GM18511 (cell line): Measurements from ENCODE around the gene FMN1.
"Not testable (repeated sequence)": the region's sequence is repeated elsewhere in the genome, so short reads cannot be mapped to it uniquely, and the experiment has no call there.

ENCODE experiments used
- ATAC-seq: cut with Tn5 transposase; IDR thresholded peaks from one replicate; pipeline ENCODE4 v1.9.1; 2021; ENCODE audit warnings: mild to moderate bottlenecking, moderate library complexity; ENCODE audit not compliant: unreplicated experiment

FMN1 gene

DNA sequence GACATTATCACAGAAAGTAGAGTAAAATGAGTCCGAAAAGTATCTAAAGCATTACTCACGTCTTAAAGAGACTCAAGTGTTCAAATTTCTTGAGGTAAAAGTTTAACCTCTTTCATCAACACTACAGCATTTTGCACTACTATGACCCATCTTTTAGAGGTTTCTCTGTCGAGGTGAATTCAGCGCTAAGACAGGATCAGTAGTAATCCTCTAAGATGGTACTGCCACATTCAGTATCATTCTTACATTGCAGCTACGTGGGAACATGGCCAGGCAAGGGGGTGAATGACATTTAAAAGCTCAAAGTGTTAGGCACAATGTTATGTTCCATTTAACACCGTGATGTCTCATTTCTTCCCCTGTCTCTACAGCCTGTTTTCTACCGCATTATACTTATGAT lies 210.8 kb downstream of the FMN1 start:
- ATAC-seq: no peak

DNA sequence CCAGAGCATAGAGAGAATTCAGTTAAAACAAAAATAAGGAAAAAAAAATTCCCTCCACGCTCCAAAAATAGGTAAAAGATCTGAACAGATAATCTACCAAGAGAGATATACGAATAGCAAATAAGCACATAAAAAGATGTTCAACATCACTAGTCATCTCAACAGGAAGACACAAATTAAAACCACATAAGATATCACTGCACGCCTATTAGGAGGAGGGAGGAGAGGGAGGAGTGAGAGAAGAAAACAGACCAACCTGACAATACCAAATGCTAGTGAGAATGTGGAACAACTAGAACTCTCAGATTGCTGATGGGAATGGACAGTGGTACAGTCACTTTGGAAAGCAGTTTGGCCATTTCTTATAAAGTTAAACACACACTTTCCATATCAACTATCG lies 212.5 kb downstream of the FMN1 start:
- no peak for ATAC-seq

DNA sequence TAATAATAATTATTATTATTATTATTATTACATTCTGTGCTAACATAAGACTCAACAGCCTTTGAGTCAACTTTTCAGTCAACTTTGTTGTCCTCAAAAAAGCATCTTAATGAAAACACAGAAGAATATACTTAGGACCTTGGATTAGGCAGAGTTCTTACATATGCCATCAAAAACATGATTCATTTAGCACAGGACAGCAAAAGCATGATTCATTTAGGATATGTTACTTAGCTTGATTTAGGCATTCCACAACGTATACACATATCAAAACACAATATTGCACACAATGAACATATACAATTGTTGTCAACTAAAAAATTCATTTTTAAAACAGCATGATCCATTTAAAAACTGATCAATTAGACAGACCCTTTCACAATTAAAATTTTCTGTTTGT lies 213.0 kb downstream of the FMN1 start:
- no peak for ATAC-seq

DNA sequence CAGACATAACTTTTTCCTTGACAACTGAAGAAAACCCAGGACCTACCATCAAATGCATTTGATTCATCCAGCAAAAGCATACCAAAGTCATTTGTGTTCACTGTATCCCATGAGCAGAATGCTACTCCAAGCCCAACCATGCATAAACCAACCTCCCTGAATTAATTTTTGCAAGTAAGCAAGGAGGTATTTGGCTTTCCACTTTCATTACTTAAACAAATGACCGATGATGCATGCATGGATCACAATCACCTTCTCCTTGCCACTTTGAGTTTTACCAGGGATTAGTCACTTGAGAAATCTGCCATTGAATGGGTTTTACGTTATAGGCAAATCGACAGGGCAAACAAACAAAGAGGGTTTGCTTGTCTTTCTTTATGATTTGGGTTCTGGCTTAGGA lies 214.8 kb downstream of the FMN1 start:
- ATAC-seq: no peak

DNA sequence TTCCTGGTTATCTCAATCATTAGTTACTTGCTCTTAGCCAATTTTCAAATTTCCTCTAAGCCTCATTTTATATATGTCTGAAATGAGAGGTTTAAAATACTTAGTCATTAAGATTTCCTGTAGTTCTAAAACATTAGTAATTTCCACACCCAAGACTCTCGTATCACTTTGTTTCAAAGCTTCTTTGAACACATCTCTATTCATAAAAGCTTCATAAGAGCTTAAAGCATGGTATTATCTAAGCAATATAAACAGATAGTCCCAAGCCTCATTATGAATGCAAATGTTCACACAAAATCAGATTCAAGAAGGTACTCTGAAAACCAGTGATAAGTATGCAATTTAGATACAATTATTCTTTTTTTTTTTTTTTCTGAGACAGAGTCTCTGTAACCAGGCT lies 217.0 kb downstream of the FMN1 start:
- ATAC-seq: no peak

DNA sequence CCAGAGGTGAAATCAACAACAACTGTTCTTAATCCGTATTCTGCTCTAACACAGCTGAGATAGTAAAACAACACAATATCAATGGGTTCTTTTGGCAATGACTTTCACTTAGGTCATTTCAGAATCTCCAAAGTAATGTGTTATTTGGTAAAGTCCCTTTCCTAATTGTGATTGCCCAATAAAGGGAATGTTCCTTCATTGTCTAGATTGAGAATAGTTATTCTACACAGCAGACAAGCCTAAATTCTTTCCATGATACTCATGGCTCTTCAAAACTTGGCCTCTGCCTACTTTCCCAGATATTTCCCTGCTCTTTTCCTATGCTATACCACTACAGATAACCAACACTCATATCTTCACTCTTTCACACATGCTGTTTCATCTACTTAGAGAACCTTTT lies 219.8 kb downstream of the FMN1 start:
- no peak for ATAC-seq

DNA sequence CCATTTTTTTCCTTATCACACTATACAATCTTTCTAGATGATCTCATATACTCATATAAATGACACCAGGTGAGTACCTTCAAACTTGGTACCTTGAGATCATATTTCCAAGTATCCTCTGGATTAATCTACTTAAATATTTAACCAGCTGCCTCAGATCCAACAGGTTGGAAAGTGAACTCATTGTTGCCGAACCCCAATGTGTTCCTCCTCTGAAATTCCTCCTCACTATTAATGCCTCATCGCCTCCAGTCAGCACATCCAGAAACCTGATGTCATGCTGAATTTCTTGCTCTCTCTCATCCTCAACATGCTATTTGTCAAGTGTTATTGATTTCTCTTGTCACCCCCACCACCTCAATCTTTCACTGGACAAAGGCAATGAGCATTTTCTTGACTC lies 221.8 kb downstream of the FMN1 start:
- no peak for ATAC-seq

DNA sequence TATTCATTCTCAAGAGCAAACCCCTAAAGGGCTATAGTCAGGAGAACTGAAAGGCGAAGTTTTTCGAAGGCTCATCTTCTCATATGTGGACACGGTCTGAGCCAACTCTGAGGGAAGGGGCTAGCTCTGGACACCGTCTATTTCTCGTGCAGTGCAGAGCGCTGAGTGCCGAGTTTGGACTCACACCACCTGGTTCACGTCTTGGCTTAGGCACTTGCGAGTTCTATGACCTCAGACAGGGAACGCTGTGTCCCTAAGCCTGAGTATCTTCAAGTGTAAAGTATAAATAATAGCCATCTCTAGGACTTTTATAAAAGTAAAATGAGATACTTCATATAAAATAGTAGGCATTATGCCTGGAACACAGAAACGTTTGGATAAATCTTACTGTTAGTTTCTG lies 223.7 kb downstream of the FMN1 start:
- ATAC-seq: no peak

DNA sequence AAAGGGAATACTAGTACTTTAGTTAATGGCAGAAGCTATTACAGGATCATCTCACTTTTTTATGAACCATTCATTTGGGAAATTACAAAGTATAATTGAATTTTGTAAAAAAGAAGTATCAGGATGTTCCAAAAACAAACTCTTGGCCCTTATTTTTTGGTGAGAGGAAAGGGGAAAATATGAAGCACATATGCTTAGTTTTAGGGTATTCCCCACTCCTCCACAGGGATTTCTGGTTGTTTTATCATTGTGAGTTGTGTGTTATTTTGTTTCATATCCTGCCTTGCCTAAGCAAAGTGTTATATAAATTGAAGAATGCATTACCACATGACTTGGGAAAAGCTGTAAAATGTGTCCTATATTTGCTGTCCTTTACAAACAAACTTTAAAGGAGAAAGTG lies 227.0 kb downstream of the FMN1 start:
- ATAC-seq: no peak

DNA sequence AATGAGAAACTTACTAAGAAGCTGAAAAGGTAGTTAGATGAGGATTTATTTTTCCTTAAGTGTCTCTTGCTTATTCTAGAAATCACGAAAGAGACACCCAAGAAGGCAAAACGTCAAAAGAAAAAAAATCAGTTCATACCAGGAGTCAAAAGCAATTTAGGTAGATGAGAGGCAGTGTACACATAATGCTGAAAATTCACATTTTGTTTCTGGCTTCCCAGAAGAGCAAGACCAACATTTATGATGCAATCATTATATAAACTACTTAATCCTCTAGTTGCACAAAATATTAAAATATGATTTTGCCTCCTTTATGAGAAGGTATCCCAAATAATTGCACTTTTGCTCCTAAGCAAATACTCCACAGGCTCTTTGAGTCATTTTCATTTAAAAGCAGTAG lies 228.0 kb downstream of the FMN1 start:
- no peak for ATAC-seq

DNA sequence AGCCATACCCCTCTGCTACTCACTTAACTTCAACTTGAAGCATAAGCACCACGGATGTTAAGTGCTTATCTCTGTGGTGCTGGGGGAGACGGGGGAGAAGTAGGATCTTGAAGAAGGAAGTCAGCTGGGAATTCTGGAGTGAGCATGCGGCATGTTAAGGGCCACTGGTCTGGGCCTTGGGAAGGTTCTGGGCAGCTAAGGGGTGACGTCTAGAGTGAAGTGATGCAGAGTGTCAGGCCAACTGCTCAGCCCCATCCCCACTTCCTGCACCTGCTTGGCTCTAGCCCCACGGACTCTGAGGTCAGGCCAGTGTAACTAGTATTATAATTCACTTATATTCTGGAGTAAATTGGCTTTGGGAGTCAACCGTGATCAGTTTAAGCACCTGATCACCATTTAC lies 228.6 kb downstream of the FMN1 start:
- ATAC-seq: no peak

DNA sequence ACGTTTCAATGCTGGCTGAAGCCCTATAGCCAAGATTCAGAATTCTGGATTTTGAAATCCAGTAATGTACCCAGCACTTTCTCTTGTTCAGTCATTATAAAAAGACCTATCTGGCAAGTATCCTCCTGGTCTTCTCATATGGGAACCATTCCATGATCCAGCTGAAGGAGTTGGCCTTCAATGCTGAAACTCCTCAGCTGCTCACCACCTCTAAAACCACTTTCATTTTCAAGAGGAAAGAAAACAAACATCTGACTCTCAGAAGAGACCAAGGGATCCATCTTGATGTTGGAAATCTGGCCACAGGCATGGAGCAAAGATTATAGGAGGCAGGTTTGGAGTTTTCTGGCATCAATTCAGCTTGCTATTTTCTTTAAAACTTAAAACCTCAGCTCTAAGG lies 235.4 kb downstream of the FMN1 start:
- ATAC-seq: no peak

DNA sequence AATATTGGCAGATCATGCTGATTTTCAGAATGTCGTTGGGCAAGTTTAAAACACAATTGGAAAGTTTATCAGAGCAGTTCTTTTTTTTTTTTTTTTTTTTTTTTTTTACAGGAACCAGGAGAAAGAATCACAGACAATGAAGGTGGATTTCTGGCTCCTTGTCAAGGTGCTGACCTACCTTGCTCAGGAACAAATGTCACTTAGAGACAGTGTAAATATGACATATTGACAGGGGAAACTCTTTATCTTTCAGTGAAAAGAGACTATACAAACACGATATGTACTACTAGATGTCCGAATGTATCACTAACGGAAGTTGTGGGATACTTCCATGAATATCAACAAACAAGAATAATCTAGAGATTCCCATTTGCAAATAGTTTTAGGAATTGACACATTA lies 237.3 kb downstream of the FMN1 start:
- no peak for ATAC-seq

DNA sequence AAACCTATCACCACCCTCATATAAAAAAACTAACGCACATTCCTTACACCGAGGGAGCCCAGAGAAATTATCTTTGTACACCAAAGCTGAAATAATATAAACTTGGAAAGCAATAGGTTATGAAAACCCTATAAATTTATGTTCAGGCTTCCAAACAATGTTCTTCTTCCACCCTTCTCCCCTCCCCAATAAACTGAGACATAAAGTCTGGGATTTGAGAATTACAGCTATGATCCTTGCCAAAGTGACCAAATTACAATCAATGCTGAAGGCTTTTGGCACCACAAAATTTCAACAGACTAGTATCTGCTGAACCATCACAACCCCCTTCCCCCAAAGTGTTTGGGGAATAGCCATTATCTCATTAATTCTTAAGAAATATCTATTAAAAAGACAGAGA lies 237.8 kb downstream of the FMN1 start:
- no peak for ATAC-seq

DNA sequence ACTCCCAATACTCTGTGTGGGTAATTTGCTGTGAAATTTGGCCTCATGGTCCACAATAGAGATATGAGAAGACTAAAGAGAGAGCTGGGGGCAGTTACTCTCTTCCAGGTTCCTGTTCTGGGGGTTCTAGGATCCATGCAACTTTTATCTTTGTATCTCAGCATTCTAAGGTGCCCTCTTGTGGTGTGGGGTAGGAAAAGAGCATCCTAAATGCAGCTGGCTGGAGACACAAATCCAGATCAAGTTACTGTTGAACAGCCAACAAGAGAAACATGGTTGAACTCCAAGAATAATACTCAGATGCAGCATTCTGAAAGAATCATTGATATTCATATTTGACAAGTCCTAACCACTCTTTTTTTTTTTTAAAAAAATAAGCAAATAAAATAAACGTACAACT lies 238.5 kb downstream of the FMN1 start:
- ATAC-seq: no peak

DNA sequence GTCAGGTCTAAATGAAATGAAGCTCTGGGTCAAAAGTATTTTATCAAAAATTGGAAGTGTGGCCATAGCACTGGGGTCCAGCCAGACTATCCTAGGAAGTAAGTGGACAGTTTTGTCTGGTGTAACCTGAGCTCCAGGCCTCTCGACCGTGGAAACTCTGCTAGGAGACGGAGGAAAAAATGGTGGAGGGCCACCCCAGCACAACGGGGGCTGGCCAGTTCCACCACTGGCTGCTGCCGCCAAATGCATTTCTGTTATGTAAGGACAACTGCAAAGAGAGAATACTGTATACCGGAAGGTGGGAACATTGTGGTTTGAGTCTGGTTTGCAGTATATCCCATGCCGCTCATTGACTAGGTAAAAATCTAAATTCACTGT lies 241.0 kb downstream of the FMN1 start:
- ATAC-seq: no peak

DNA sequence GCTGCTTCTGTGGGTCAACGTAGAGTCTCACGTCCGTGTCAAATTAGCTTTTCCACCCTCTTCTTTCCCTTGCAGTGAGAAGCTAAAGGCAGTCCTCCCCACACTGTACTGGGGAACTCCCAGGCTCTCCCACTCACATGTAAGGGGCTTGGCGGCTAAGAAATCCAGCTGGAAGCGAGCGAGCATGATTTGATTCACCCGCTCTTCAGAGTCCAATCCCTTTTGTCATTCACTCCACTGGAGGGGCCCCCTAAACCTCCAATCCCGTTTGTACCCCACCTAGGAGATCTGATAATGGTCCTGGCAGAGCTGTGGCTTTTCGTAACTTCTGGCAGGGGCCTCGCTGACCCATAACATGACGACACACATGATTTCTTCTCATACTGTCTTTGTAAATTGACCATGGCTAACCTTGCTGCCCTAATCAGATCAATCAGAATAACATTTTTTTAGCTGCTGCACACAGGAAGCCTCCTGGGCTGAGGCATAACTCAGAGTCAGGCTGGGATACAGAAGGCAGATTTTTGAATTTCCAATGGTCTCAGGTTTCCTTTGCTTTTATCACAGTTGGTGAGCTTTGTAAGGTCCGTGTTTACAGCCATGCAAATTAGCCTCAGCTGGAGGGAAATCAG lies 241.5 kb downstream of the FMN1 start:
- ATAC-seq: no peak

DNA sequence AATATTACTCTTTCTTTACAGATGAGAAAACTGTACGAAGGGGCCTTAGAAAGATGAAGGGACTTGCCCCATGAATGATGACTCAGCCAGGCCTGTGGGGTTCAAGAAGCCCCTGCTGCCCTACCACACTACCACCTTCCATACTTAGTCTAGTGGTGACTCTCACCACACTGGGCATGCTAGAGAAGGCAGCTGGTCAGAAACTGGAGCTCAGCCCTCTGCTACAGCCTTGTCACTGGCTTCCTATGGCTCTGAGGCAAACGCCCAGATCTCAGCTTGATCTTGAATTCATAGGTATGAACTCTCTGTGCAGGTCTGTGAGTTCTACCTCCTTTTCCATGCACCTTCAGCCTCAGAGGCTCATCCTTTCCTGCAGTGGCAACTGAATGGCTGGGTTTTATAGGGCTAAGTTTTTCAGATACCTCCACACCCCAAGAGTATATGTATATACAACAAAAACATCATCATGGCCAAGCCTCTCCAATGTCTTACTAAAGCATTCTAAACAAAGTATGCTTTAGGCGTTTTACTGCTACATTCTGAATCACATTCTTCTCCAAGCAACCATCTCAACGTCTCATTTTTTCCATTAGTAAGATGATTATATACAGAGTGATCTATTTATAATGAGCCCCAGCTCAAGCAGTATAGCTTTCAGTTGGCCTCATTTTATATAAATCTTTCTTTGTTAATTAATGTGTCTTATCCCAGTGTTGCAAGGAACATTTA lies 242.6 kb downstream of the FMN1 start:
- no peak for ATAC-seq

DNA sequence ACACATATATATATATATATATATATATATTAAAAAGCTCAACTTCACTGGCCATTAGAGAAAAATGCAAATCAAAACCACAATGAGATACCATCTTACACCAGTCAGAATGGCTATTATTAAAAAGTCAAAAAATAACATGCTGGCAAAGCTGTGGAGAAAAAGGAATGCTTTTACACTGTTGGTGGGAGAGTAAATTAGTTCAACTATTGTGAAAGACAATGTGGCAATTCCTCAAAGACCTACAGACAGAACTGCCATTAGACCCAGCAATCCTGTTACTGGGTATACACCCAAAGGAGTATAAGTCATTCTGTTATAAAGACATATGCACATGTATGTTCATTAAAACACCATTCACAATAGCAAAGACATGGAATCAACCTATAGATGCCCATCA lies 244.5 kb downstream of the FMN1 start:
- not testable (repeated sequence) for ATAC-seq

DNA sequence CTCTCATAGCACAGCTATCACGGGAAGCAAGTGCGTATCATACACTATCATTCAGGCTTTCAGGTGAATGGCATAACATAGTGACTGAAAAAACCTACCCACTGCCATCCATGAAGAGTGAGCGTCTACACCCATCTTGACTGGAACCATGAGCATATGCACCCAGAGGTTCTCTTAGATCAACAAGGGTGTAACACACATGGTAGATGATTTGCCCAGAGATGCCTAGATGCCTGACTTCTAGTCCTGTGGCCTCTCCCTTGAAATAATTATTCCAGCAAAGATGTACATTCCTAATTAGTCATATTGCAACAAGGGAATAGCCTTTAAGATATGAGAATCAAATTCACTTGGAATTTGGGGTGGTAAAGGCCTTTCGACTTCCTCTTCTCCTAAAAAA lies 248.3 kb downstream of the FMN1 start:
- no peak for ATAC-seq

DNA sequence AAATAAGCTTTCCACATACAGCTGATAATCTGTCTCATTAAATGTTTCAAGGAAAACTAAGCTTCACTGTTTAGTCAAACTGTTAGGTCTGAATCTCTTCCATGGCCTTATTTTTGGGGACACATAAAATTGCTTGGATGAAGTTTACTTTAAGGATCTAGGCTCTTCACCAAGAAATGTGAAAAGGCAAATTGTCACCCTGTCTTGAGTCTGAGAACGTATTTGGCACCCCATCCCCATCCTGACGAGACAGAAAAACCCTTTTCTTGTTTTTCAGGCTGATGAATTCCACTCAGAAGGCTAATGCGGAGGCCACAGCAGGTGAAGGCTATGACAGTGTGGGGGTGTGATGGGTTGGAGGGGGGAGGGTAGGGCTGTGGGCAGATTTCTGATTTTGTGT lies 250.1 kb downstream of the FMN1 start:
- ATAC-seq: no peak

DNA sequence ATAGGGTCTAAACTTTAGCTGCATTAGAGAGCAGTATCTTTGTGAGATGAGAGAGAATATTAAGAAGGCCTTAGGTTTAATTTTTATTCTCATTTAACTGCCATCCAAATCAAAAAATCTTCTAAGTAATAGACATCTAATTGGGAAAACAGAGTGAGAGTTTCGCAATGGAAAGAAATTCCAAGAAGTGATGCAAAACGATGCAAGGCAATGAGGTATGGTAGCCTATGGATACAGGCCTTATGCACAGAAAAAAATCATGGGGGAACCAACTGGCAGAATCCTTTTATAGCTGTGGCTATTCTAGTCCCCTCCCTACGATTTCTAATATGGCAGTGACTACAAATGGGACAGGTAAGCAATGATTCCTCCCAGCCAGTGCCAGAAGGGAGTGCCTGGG lies 250.8 kb downstream of the FMN1 start:
- no peak for ATAC-seq

DNA sequence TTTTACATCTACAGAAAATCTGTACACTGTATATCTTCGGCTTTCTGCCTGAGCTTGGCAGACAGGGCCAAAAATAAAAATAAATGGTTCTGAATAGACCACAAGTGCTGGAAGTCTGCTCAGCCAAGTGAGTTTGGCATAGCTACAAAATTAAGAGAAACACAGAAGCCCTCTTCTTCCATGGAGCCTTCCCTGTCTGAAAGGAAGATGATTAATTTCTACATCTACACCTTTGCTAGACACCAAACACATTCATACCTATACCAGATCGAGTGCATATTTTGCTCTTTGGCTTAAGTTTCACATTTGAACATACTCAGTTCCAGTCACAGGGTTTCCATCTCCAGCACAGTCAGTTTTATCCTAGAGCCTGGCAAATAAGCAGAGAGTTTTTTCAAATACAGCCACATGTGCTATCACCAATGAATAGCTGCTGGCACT lies 252.1 kb downstream of the FMN1 start:
- ATAC-seq: no peak
